Testis (tissue), 3 donors: ENCODE data around the gene TTC28. TPM values are rescaled to one million over a fixed set of nuclear protein-coding genes. Genes with fewer than 3 reads are reported as not detected.

Experiments used
- DNase-seq: peaks from one replicate; pipeline ENCODE4 v3.0.0-alpha.2; 2019
- H3K27ac ChIP-seq, 2 donors: fragments of 200-600 bp; sonication (generic); one replicate each; pipeline ENCODE4 v1.5.1; 2019
- H3K27me3 ChIP-seq: fragments of 200-600 bp; sonication (generic); one replicate; pipeline ENCODE4 v1.5.1; 2019
- H3K36me3 ChIP-seq: fragments of 200-600 bp; sonication (generic); one replicate; pipeline ENCODE4 v1.5.1; 2017; ENCODE audit warnings: low read depth; ENCODE audit errors: missing control alignments
- H3K4me1 ChIP-seq: fragments of 200-600 bp; sonication (generic); one replicate; pipeline ENCODE4 v1.5.1; 2019
- H3K4me3 ChIP-seq, 2 donors: fragments of 200-600 bp; sonication (generic); one replicate each; pipeline ENCODE4 v1.5.1; 2017 to 2019
- H3K9me3 ChIP-seq: fragments of 200-600 bp; sonication (generic); one replicate; pipeline ENCODE4 v1.5.1; 2017
- POLR2A ChIP-seq: fragments of 450-650 bp; IDR thresholded peaks from one replicate; pipeline ENCODE4 v1.6.1; 2017; ENCODE audit warnings: antibody characterized with exemption, mild to moderate bottlenecking, moderate library complexity
- WGBS, 2 donors: methylation state at CpG; one replicate each; pipeline ENCODE4 v1.1.5; 2018; 5-methylcytosine and 5-hydroxymethylcytosine counted together
- intact Hi-C: fragments of 100-400 bp; cut with DNase I; formaldehyde crosslinking; loops from one replicate; pipeline ENCODE4 v1.15.1; 2023; ENCODE audit warnings: low total_unique reads
- polyA plus RNA-seq: library from polyadenylated mRNA; stranded (reverse); fragments of 350-450 nt; fragmentation: Illumina TruSeq; extraction: RNeasy Lipid Tissue Mini Kit (QIAGEN cat#74804); gene quantifications from one replicate; pipeline ENCODE4 v1.2.3, GENCODE V29; 2014; ENCODE audit warnings: low read depth, low replicate concordance; ENCODE audit not compliant: insufficient read depth
- total RNA-seq, 2 donors: library from RNA; depleted of rRNA; stranded (reverse); fragments of >200 nt; gene quantifications; one replicate each; pipeline ENCODE4 v1.2.3, GENCODE V29; 2016
- TF ChIP-seq, protein P1 (sequence below), 3 experiments: fragments of 450-650 bp in 2 of 3; fragments of 200-600 bp in 1 of 3; sonication (generic) in 1 of 3; IDR thresholded peaks; one replicate each; pipeline ENCODE4 v1.5.1; 2016 to 2019; ENCODE audit warnings: antibody characterized with exemption in 3 of 3, mild to moderate bottlenecking in 2 of 3, moderate library complexity in 1 of 3

The TTC28 gene
- total and polyA plus RNA-seq, 3 donors from 2014 or later, result 29.4 to 121 (median 75.5) TPM

DNA sequence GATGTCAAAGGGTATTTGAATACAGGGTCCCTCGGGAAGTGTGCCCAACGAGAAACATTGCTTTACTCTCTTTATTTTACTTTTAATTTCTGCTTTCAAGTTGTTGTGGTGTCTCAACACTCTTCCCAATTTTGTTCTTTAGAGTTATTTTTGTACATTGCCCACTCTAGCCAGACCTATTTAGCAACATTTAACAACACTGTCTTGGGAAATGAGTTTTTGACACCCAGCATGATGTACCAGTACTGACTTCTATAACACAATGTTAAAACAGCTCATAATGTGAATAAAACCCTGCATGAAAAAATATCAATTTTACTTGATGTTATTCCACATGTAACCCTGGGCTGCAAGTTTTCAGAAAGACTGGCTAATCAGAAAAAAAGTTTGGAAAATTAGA, 410.4 kb downstream of the TTC28 start:
- no peak overlapping the region for H3K4me3 ChIP-seq
- no peaks in the 10 kb centered on the region for H3K4me1 ChIP-seq
- H3K9me3 ChIP-seq, result no peaks in the 10 kb centered on the region
- no peaks in the 10 kb centered on the region for H3K36me3 ChIP-seq
- intact Hi-C loops, result no loop called here
- TF ChIP-seq, protein P1, sequence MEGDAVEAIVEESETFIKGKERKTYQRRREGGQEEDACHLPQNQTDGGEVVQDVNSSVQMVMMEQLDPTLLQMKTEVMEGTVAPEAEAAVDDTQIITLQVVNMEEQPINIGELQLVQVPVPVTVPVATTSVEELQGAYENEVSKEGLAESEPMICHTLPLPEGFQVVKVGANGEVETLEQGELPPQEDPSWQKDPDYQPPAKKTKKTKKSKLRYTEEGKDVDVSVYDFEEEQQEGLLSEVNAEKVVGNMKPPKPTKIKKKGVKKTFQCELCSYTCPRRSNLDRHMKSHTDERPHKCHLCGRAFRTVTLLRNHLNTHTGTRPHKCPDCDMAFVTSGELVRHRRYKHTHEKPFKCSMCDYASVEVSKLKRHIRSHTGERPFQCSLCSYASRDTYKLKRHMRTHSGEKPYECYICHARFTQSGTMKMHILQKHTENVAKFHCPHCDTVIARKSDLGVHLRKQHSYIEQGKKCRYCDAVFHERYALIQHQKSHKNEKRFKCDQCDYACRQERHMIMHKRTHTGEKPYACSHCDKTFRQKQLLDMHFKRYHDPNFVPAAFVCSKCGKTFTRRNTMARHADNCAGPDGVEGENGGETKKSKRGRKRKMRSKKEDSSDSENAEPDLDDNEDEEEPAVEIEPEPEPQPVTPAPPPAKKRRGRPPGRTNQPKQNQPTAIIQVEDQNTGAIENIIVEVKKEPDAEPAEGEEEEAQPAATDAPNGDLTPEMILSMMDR (IDR thresholded peaks at IDR 0.05), result no peak
- no peak for TF ChIP-seq POLR2A
- WGBS, 2 donors, result 59 to 78% methylated on average over 2 of the region's 2 CpGs
- DNase-seq, result no peak
- H3K27ac ChIP-seq, result no peak overlapping the region
- H3K27me3 ChIP-seq, result no peaks in the 10 kb centered on the region

DNA sequence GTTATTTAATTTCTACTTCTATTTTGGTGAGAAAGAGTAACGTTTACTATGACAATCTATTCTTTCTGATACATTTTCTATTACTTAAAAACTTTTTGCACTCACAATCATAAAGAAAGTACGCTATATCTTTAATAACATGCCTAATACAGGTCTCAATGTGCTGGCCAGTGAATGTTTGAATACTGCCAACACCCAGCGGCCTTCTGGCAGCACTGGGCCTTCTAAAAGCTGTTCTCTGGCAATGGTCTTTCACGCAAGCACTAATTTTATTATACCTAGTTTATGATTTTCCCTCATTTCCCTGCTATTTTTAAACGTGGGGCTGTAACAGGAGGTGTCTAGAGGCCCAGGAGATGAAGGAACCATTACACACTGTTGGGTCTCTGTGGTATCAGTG, 410.8 kb downstream of the TTC28 start:
- no peaks in the 10 kb centered on the region for H3K4me1 ChIP-seq
- no peaks in the 10 kb centered on the region for H3K36me3 ChIP-seq
- DNase-seq, result no peak
- H3K27me3 ChIP-seq, result no peaks in the 10 kb centered on the region
- TF ChIP-seq, protein P1 (IDR thresholded peaks at IDR 0.05), result no peak
- TF ChIP-seq POLR2A, result no peak
- no peak overlapping the region for H3K27ac ChIP-seq
- no peak overlapping the region for H3K4me3 ChIP-seq
- WGBS, 2 donors, result 67 to 73% methylated on average over 5 of the region's 5 CpGs
- intact Hi-C loops, result no loop called here
- H3K9me3 ChIP-seq, result no peaks in the 10 kb centered on the region

DNA sequence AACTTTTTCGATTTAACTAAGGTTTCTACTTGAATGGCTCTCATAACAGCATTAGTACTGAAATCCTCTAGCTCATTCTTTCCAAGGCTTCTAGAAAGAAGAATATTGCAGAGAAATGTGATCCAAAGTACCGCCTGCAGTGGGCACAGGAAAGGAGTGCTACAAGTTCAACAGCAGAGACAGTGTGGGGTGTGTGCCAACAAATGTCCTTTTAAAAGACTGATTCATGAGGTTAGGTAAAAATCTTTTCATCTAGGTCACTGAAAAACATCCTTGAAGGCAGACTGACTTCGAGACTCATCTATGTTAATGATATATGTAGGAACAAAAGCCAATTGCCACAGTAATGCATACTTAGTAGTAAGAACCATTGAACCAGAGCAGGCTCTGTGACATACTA, 411.5 kb downstream of the TTC28 start:
- 87 to 88% methylated on average over 3 of the region's 3 CpGs for WGBS, 2 donors

DNA sequence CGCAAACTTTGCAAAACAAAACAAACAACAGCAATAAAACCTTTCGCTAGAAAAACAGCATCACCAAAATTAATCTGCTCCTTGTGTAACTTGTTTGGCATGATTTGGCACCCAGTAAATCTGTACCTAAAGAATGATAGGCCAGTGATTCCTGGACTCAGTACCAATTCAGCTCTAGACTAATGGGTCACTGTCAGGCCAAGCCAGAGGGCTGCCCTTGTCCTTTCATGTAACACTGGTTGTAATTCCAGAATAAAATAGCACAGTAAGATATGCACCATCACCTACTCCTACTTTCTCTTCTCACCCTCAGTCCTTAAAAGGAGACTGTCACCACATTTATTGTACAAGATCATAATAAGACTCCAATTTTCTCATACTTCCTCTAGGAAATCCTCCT, 419.0 kb downstream of the TTC28 start:
- DNase-seq, result no peak
- Histone ChIP-seq H3K4me1 (no peaks in the 10 kb centered on the region), H3K9me3 (no peaks in the 10 kb centered on the region), H3K36me3 (no peaks in the 10 kb centered on the region), H3K27ac (no peak overlapping the region), H3K27me3 (no peaks in the 10 kb centered on the region), H3K4me3 (no peak overlapping the region)
- intact Hi-C loops, result no loop called here
- WGBS, 2 donors, result 93 to 95% methylated on average over 2 of the region's 2 CpGs
- TF ChIP-seq, protein P1 (IDR thresholded peaks at IDR 0.05), result no peak
- TF ChIP-seq POLR2A, result no peak

More for the DNA sequence above, 411.5 kb downstream of the TTC28 start:
- TF ChIP-seq, protein P1 (IDR thresholded peaks at IDR 0.05), result no peak
- no peak for TF ChIP-seq POLR2A
- intact Hi-C loops, result no loop called here
- no peaks in the 10 kb centered on the region for H3K4me1 ChIP-seq
- no peaks in the 10 kb centered on the region for H3K27me3 ChIP-seq
- no peaks in the 10 kb centered on the region for H3K9me3 ChIP-seq
- no peak overlapping the region for H3K4me3 ChIP-seq
- no peak for DNase-seq
- no peaks in the 10 kb centered on the region for H3K36me3 ChIP-seq
- H3K27ac ChIP-seq, result no peak overlapping the region

DNA sequence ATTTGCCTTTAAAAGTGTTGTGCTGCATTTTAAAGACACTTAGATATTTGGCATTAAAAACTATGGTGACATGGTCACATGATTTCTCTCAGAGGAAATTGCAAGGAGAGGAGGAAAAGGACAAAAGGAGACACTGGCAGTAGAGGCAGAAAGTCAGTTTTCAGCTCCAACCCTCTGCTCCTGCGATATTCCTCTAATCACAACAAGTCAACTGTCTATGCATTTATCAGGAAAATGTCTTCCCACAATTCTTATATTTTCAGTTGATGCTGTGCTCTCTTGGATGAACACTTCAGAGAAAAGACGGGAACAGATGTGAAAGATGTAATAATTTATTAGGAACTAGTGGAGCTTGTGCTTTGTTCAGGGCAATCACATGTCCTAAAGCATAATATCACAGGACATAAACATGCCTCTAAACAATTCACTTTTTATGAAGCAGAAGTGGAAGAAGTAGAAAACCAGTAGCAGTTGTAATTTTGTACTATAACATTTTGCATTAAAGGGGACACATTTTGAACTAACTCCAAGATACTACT, 419.8 kb downstream of the TTC28 start:
- intact Hi-C loops, result no loop called here
- no peak for DNase-seq
- Histone ChIP-seq H3K27ac (no peak overlapping the region), H3K36me3 (no peaks in the 10 kb centered on the region), H3K9me3 (no peaks in the 10 kb centered on the region), H3K27me3 (no peaks in the 10 kb centered on the region), H3K4me1 (no peaks in the 10 kb centered on the region), H3K4me3 (no peak overlapping the region)
- 59 to 61% methylated on average over 2 of the region's 2 CpGs for WGBS, 2 donors
- TF ChIP-seq, protein P1 (IDR thresholded peaks at IDR 0.05), result no peak
- no peak for TF ChIP-seq POLR2A
